SKM-1 treated with dmso at 0.1 percent for 144 hours (cell line): Measurements from ENCODE around the gene AMTN.

Experiments
- DNase-seq: peaks from one replicate; lab custom pipeline; 2025; ENCODE audit not compliant: unreplicated experiment; lab: John Stamatoyannopoulos, UW

Gene AMTN

DNA sequence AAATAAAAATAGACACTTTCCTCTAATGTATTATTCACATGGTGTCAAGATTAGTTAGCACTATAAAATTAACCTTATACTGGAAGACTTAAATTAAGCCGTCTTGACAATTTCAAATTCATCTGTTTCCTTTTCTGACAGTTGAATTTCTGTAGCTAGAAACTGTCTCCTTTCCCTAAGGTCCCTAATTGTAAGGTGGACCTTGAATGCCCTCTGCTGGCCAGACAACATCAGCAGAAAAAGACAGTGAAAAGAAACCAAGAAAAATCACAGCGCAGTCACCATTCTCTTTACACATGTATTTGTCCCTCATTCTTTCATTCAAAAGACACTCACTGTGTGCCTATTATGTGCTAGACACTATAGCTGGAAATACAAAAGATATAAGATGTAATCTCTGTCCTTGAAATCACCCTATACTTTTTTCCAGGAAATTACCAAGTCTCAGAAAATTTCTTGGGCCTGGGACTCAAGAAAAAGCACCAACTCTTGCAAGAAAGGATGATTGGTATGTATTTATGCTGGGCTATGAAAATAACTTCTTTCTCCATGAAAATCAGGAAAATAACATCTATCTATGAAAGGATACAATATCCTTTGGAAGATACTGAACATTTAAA, 41.0 kb downstream of the AMTN start:
- DNase-seq = peak; percentile 50

DNA sequence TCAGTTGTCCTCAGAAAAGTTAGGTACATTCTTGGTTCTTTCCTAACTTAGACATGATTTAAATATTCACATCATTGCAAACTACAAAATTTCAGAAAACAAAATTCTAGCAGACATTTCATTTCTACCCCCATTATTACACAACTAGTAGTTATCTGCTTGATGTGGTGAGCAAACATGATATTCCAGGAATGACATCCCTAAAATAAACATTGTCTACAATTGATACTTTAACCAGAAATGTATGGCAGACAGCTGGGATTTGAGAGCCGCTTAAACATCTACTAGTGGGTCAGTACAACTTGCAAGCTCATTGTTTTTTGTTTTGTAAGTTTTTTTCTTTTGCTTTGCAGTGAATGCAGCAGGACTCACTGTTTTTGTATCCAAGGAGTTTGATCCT, 41.6 kb downstream of the AMTN start:
- no peak for DNase-seq

DNA sequence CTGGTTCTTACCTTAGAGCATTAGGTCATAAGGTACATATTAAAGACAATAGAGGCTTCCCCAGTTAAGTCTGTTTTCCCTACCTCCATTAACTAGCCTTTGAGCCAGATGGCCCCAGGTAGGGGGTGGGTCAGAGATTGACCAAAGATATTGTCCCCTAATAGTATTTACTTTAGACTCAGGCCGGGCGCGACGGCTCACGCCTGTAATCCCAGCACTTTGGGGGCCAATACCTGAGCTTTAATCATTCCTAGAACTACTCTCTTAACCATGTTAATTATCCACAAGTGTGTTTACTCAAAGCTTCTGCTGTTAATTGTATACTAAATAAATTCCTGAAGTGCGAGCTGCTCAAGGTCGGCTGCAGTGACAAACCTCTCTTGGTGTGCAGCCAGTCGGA, 45.7 kb downstream of the AMTN start:
- DNase-seq = no peak

DNA sequence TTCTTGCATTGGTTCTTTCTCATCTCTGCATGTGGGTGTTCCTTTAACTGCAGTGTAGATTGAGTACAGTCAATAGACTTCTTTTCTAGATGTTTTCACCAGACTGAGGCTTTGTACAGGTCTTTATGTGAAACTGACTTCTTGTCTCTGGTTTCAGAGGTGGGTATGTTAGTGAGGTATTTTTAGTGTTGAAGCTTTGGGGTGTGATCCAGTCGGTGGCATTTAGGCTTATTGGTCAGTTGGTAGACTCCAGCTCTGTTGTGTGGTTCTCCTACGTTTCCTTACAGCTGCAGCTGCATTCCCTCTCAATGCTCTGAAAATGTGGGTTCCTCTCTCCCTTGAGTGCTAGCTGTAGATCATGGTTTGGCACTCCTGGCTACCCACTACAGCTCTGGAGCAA, 52.4 kb downstream of the AMTN start:
- DNase-seq = no peak

DNA sequence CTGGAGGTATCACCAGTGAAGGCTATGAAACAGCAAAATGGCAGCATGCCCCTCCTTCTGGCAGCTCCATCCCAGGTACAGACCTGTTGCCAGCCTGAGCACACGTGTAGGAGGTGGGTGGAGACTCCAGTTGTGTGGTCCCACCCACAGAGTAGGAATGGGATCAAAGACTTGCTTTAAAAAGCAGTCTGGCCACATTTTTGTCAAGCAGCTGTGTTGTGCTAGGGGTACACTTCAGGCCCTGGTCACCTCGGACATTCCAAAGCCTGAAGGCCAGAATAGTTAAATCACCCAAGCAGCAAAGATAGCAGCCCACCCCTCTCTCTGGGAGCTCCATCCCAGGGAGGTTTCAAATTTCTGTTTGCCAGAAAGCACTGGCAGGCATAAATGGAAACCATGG, 53.4 kb downstream of the AMTN start:
- no peak for DNase-seq

DNA sequence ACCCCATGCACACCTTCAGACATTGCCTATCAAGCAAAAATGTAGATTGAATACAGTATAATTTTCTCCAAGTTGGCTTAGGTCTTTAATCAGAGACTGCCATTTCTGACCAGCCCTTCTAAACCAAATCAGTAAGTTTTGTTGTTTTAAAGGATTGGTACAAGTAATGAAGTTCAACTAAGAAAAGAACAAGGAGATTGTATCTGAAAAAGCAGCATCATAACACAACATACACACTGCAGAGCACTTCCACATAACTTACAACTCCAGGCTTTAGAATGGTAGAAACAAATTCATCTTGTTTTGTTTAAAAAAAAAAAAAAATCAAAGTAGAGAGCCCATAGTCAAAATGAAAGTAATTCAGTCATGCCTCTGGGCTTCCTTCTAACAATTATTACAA, 57.6 kb downstream of the AMTN start:
- DNase-seq = no peak

DNA sequence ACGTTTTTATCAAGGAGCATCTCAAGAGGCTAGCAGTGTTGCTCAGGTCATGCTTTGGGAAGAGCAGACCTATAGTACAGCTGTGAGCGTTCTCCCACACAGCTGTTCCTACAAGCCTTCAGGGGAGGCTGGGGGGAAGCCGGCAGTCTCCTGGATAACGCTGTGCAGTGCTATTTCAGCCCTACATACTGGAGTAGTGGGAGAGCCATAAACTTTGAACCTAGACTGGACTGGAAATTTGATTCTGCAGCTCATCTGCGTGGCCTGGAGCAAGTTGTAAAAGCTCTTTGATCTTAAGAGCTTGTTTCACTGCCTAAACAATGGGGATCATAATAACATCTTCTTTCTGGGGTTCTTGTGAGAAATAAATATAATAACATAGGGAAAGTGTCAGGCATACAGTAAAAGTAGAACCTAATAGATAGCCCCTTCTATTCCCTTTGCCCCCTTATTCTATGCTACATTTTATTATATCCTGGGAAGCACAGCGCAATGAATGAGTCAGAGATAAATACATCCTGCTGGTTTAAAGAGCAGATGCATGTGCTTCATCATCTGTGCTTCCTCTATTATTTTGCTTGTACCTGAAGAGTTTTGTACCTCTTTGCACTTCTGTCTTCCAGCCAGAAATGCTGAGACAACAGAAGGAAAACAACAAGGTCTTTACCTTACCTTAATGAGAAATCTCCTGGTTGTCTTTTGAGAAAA, 59.0 kb downstream of the AMTN start:
- no peak for DNase-seq

DNA sequence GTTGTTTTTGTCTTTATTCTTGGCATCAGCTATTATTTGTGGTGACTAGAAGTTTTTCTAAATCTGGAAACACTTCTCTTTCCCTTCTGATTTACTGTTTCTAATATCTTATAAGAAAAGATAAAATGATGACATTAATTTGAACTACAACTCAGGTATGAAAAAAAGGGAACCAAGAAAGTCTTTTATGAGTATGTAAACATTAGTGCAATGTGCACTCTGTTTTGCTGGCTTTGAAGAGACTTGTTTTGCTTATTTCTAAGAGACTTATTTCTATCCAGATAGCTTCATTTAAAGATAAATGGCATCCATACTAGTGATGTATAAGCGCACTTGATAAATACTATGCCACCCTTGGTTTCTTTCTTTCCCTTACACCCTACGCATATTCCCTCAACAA, 63.6 kb downstream of the AMTN start:
- no peak for DNase-seq
